Mesenchymal stem cell (in vitro differentiated cells and primary cell): Measurements from ENCODE around the gene ZFAND2B.

ENCODE experiments used
- DNase-seq: peaks from one replicate; pipeline ENCODE4 v3.0.0-alpha.2; 2013
- H2AFZ ChIP-seq: one replicate; pipeline ENCODE4 v1.6.1; 2013; ENCODE audit warnings: low read depth, mild to moderate bottlenecking, control low read depth, inconsistent platforms, low read length, moderate library complexity
- H2AK5ac ChIP-seq: 2 replicates; pipeline ENCODE4 v1.6.1; 2013; ENCODE audit warnings: low read length, moderate library complexity, mild to moderate bottlenecking, inconsistent platforms; ENCODE audit not compliant: severe bottlenecking
- H2BK120ac ChIP-seq: one replicate; pipeline ENCODE4 v1.6.1; 2013; ENCODE audit warnings: low read depth, mild to moderate bottlenecking, inconsistent platforms, low read length, moderate library complexity
- H2BK12ac ChIP-seq, 2 experiments: one replicate each; pipeline ENCODE4 v1.6.1; 2013; ENCODE audit warnings: inconsistent platforms in 2 of 2, low read length in 2 of 2, mild to moderate bottlenecking in 2 of 2, moderate library complexity in 2 of 2, control low read depth in 1 of 2
- H2BK15ac ChIP-seq: one replicate; pipeline ENCODE4 v1.6.1; 2013; ENCODE audit warnings: mild to moderate bottlenecking, low read depth, inconsistent platforms; ENCODE audit not compliant: poor library complexity, severe bottlenecking
- H2BK5ac ChIP-seq: 2 replicates; pipeline ENCODE4 v1.6.1; 2013; ENCODE audit warnings: low read depth, mild to moderate bottlenecking, low read length, control low read depth, inconsistent platforms; ENCODE audit not compliant: poor library complexity, severe bottlenecking
- H3K14ac ChIP-seq, 2 experiments: one replicate each; pipeline ENCODE4 v1.6.1; 2013; ENCODE audit warnings: inconsistent platforms in 2 of 2, low read length in 2 of 2, control low read depth in 1 of 2, mild to moderate bottlenecking in 1 of 2, moderate library complexity in 1 of 2
- H3K18ac ChIP-seq, 2 experiments: one replicate each; pipeline ENCODE4 v1.6.1; 2013; ENCODE audit warnings: inconsistent platforms in 2 of 2, low read length in 2 of 2, control low read depth in 1 of 2, low read depth in 1 of 2, mild to moderate bottlenecking in 1 of 2
- H3K23ac ChIP-seq, 2 experiments: one replicate each; pipeline ENCODE4 v1.6.1; 2013; ENCODE audit warnings: inconsistent platforms in 2 of 2, low read length in 2 of 2, mild to moderate bottlenecking in 2 of 2, moderate library complexity in 2 of 2, control low read depth in 1 of 2
- H3K27ac ChIP-seq: 2 replicates; pipeline ENCODE4 v1.5.1; 2013; ENCODE audit warnings: mild to moderate bottlenecking, moderate library complexity, low read length, control low read depth, inconsistent platforms; ENCODE audit not compliant: poor library complexity, severe bottlenecking
- H3K27me3 ChIP-seq, 2 experiments: 2 replicates each; pipeline versions ENCODE4 v1.6.1 to v1.7.0; 2013; ENCODE audit warnings: low read length in 2 of 2, mild to moderate bottlenecking in 2 of 2, moderate library complexity in 2 of 2, control low read depth in 1 of 2, inconsistent platforms in 1 of 2; ENCODE audit not compliant: control insufficient read depth in 1 of 2, insufficient read depth in 1 of 2
- H3K36me3 ChIP-seq, 2 experiments: 2 replicates each; pipeline versions ENCODE4 v1.6.1 to v1.7.0; 2013; ENCODE audit warnings: low read length in 2 of 2, control low read depth in 1 of 2, inconsistent platforms in 1 of 2, low read depth in 1 of 2, mild to moderate bottlenecking in 1 of 2; ENCODE audit not compliant: insufficient read depth in 2 of 2, control insufficient read depth in 1 of 2
- H3K4ac ChIP-seq, 2 experiments: one replicate each; pipeline ENCODE4 v1.6.1; 2013; ENCODE audit warnings: inconsistent platforms in 2 of 2, low read length in 2 of 2, mild to moderate bottlenecking in 2 of 2, moderate library complexity in 2 of 2, control low read depth in 1 of 2, low read depth in 1 of 2
- H3K4me1 ChIP-seq: 2 replicates; pipeline ENCODE4 v1.6.1; 2013; ENCODE audit warnings: low read depth, low read length, control low read depth; ENCODE audit not compliant: control insufficient read depth, insufficient read depth
- H3K4me2 ChIP-seq: 2 replicates; pipeline ENCODE4 v1.6.1; 2013; ENCODE audit warnings: low read length, mild to moderate bottlenecking, inconsistent platforms; ENCODE audit not compliant: poor library complexity, severe bottlenecking
- H3K4me3 ChIP-seq, 2 experiments: 2 replicates each; pipeline versions ENCODE4 v1.5.1 to v1.7.0; 2013; ENCODE audit warnings: low read length in 2 of 2, mild to moderate bottlenecking in 2 of 2, control low read depth in 1 of 2, low read depth in 1 of 2; ENCODE audit not compliant: insufficient read depth in 1 of 2
- H3K79me1 ChIP-seq: replicated peaks from 2 replicates; pipeline ENCODE4 v1.6.1; 2013; ENCODE audit warnings: mild to moderate bottlenecking, control low read depth, low read length, inconsistent platforms; ENCODE audit not compliant: poor library complexity, severe bottlenecking
- H3K9ac ChIP-seq: 2 replicates; pipeline ENCODE4 v1.7.0; 2013; ENCODE audit warnings: mild to moderate bottlenecking, low read length, moderate library complexity
- H3K9me3 ChIP-seq: 2 replicates; pipeline ENCODE4 v1.7.0; 2013; ENCODE audit warnings: mild to moderate bottlenecking, low read length; ENCODE audit not compliant: control insufficient read depth
- H4K8ac ChIP-seq: one replicate; pipeline ENCODE4 v1.6.1; 2013; ENCODE audit warnings: inconsistent platforms, mild to moderate bottlenecking, low read length, moderate library complexity
- H4K91ac ChIP-seq: one replicate; pipeline ENCODE4 v1.6.1; 2013; ENCODE audit warnings: mild to moderate bottlenecking, low read length, inconsistent platforms
- WGBS: methylation state at CpG from one replicate; pipeline ENCODE4 v1.1.7; 2013; ENCODE audit warnings: mixed read lengths; 5-methylcytosine and 5-hydroxymethylcytosine counted together

The ZFAND2B gene

GRCh38 chr2:219252900-219253752 is 46.5 kb downstream of the ZFAND2B start, which contains the start of gene TUBA4B:
TSS of gene TUBA4B (plus strand) at chr2:219253243. CDS start at chr2:219253408, 165 bp downstream.
- H2BK5ac ChIP-seq: peak within 1 kb of the TSS; percentile 53
- H2AFZ ChIP-seq: peak within 1 kb of the TSS; percentile 57
- peak within 1 kb of the TSS; percentile 100 for H3K4me2 ChIP-seq
- H3K4ac ChIP-seq: peak within 1 kb of the TSS in 1 of 2 experiments; percentile 17
- H2AK5ac ChIP-seq: peak within 1 kb of the TSS; percentile 89
- peaks cover 0 to 16% of the 10 kb centered on the region in 2 experiments for H3K27me3 ChIP-seq
- peak within 1 kb of the TSS; percentile 70 for H3K9ac ChIP-seq
- no peaks in the 10 kb centered on the region for H3K9me3 ChIP-seq
- H2BK12ac ChIP-seq: peak within 1 kb of the TSS in 1 of 2 experiments; percentile 64
- H3K4me1 ChIP-seq: peaks cover 57% of the 10 kb centered on the region
- H3K23ac ChIP-seq: peak within 1 kb of the TSS in 1 of 2 experiments; percentile 74
- H3K27ac ChIP-seq: peak within 1 kb of the TSS; percentile 99
- H3K79me1 ChIP-seq: peaks cover 2% of the 10 kb centered on the region
- H3K14ac ChIP-seq: peak within 1 kb of the TSS in 1 of 2 experiments; percentile 61
- no peak within 1 kb of the TSS for H2BK15ac ChIP-seq
- peaks cover 17 to 18% of the 10 kb centered on the region in 2 experiments for H3K36me3 ChIP-seq
- peak; percentile 32 for DNase-seq
- WGBS: 2% methylated on average over 31 of the region's 49 CpGs
- peak within 1 kb of the TSS; percentile 14 for H4K8ac ChIP-seq
- H4K91ac ChIP-seq: no peak within 1 kb of the TSS
- no peak within 1 kb of the TSS for H2BK120ac ChIP-seq
- peak within 1 kb of the TSS; percentile 64 to 85 for H3K4me3 ChIP-seq
- peak within 1 kb of the TSS; percentile 8 to 61 for H3K18ac ChIP-seq

GRCh38 chr2:219253753-219254589 is 47.4 kb downstream of the ZFAND2B start, which contains the start of gene TUBA4A:
TSS of gene TUBA4A (minus strand) at chr2:219253918. CDS start at chr2:219253858, 60 bp downstream.
- Histone ChIP-seq H2AK5ac (no peak within 1 kb of the TSS), H3K18ac (peak within 1 kb of the TSS; percentile 8 to 61), H3K4me2 (peak within 1 kb of the TSS; percentile 100), H3K9ac (peak within 1 kb of the TSS; percentile 70), H2BK5ac (peak within 1 kb of the TSS; percentile 53), H3K27ac (peak within 1 kb of the TSS; percentile 38), H2BK120ac (no peak within 1 kb of the TSS), H3K9me3 (no peaks in the 10 kb centered on the region), H4K8ac (peak within 1 kb of the TSS; percentile 14), H3K36me3 (peaks cover 9 to 14% of the 10 kb centered on the region in 2 experiments), H3K23ac (peak within 1 kb of the TSS in 1 of 2 experiments; percentile 74), H3K4me3 (peak within 1 kb of the TSS; percentile 64 to 85), H2BK12ac (peak within 1 kb of the TSS in 1 of 2 experiments; percentile 64), H3K27me3 (peaks cover 0 to 16% of the 10 kb centered on the region in 2 experiments), H3K14ac (peak within 1 kb of the TSS in 1 of 2 experiments; percentile 61), H2BK15ac (no peak within 1 kb of the TSS), H3K4me1 (peaks cover 49% of the 10 kb centered on the region), H4K91ac (no peak within 1 kb of the TSS), H2AFZ (peak within 1 kb of the TSS; percentile 57), H3K4ac (peak within 1 kb of the TSS in 1 of 2 experiments; percentile 17), H3K79me1 (peaks cover 2% of the 10 kb centered on the region)
- under 1% methylated on average over 76 of the region's 76 CpGs for WGBS
- DNase-seq: peak; percentile 63

GRCh38 chr2:219254590-219255201 is 48.1 kb downstream of the ZFAND2B start:
- no peaks in the 10 kb centered on the region for H3K9me3 ChIP-seq
- no peak overlapping the region for H2AK5ac ChIP-seq
- H3K9ac ChIP-seq: peak overlapping the region; percentile 52
- H2BK15ac ChIP-seq: no peak overlapping the region
- no peak overlapping the region for H3K27ac ChIP-seq
- H2BK5ac ChIP-seq: no peak overlapping the region
- DNase-seq: peak; percentile 54
- H4K91ac ChIP-seq: no peak overlapping the region
- peak overlapping the region; percentile 100 for H3K4me2 ChIP-seq
- WGBS: 31% methylated on average over 11 of the region's 12 CpGs
- peaks cover 2% of the 10 kb centered on the region for H3K79me1 ChIP-seq
- H3K36me3 ChIP-seq: peaks cover 7 to 14% of the 10 kb centered on the region in 2 experiments
- no peak overlapping the region for H3K14ac ChIP-seq
- H3K4me1 ChIP-seq: peaks cover 44% of the 10 kb centered on the region
- H2AFZ ChIP-seq: peak overlapping the region; percentile 57
- H3K18ac ChIP-seq: no peak overlapping the region
- peak overlapping the region; percentile 57 to 85 for H3K4me3 ChIP-seq
- no peak overlapping the region for H4K8ac ChIP-seq
- H2BK12ac ChIP-seq: no peak overlapping the region
- peaks cover 5 to 20% of the 10 kb centered on the region in 2 experiments for H3K27me3 ChIP-seq
- H3K4ac ChIP-seq: no peak overlapping the region
- H2BK120ac ChIP-seq: no peak overlapping the region
- H3K23ac ChIP-seq: peak overlapping the region in 1 of 2 experiments; percentile 19
